K562 (cell line): ENCODE measurements around the gene CEP43. TPM values are rescaled to one million over a fixed set of nuclear protein-coding genes. Genes with fewer than 3 reads are reported as not detected.

Experiments
- BACH1 ChIP-seq: fragments of 200-800 bp; sonication (Bioruptor generic); IDR thresholded peaks from 2 replicates; pipeline ENCODE4 v1.6.1; 2016; ENCODE audit warnings: missing genetic modification characterization, missing compliant biosample characterization
- CBX1 ChIP-seq: sonication (generic); IDR thresholded peaks from 2 replicates; pipeline ENCODE4 v1.6.1; 2016; ENCODE audit warnings: antibody characterized with exemption, low read depth, mild to moderate bottlenecking
- CBX8 ChIP-seq: fragments of 200-600 bp; sonication (generic); IDR thresholded peaks from 2 replicates; pipeline ENCODE4 v1.6.1; 2012; ENCODE audit warnings: borderline replicate concordance, mixed run types, low read depth, mild to moderate bottlenecking, moderate library complexity, mixed read lengths, low read length, control low read depth, inconsistent platforms; ENCODE audit not compliant: poor library complexity, severe bottlenecking; ENCODE audit errors: extremely low read depth
- CCNT2 ChIP-seq: IDR thresholded peaks from 2 replicates; pipeline ENCODE4 v1.6.1; 2011; ENCODE audit warnings: borderline replicate concordance, low read depth, mild to moderate bottlenecking, moderate library complexity, mixed read lengths, low read length; ENCODE audit not compliant: insufficient read length; ENCODE audit errors: extremely low read depth
- DNMT1 ChIP-seq: fragments of 450-650 bp; IDR thresholded peaks from 2 replicates; pipeline ENCODE4 v1.6.1; 2016; ENCODE audit warnings: antibody characterized with exemption, mild to moderate bottlenecking
- MAFF ChIP-seq: IDR thresholded peaks from 2 replicates; pipeline ENCODE4 v1.6.1; 2012; ENCODE audit warnings: low read length, improper control_type of control experiment
- NFE2 ChIP-seq: IDR thresholded peaks from 2 replicates; pipeline ENCODE4 v1.6.1; 2014; ENCODE audit warnings: antibody characterized with exemption, low read depth
- NFE2L1 ChIP-seq: fragments of 450-650 bp; IDR thresholded peaks from 2 replicates; pipeline ENCODE4 v1.6.1; 2016; ENCODE audit warnings: missing genetic modification characterization, low read depth, mild to moderate bottlenecking, missing compliant biosample characterization, moderate library complexity, borderline replicate concordance
- SRSF1 ChIP-seq: fragments of 200-400 bp; formaldehyde crosslinking; IDR thresholded peaks from 2 replicates; pipeline ENCODE4 v1.6.1; 2017; ENCODE audit warnings: mild to moderate bottlenecking, low read depth, low read length, moderate library complexity
- SRSF9 ChIP-seq: fragments of 200-400 bp; formaldehyde crosslinking; IDR thresholded peaks from 2 replicates; pipeline ENCODE4 v1.6.1; 2017; ENCODE audit warnings: low read depth, low read length, borderline replicate concordance
- ZNF586 ChIP-seq: fragments of 450-650 bp; formaldehyde crosslinking; conservative IDR thresholded peaks from 2 replicates; pipeline ENCODE4 v1.4.0; 2020; ENCODE audit warnings: mild to moderate bottlenecking, moderate library complexity
- polyA plus RNA-seq, 8 experiments: library from polyadenylated mRNA; depleted of rRNA in 4 of 8; stranded (reverse) in 5 of 8; unstranded in 3 of 8; fragments of >200 nt; fragmentation: Nextera tagmentation in 2 of 8; fragmentation: Illumina TruSeq in 1 of 8; extraction: Ambion mirVana in 2 of 8; extraction: Trizol in 1 of 8; gene quantifications; 2 replicates each; pipeline versions ENCODE4 v1.2.1 to v1.2.3, GENCODE V29; 2011 to 2014; ENCODE audit warnings: inconsistent platforms in 1 of 8, missing spikeins in 1 of 8
- total RNA-seq, 7 experiments: library from RNA; depleted of rRNA in 6 of 7; stranded (reverse); fragments of >200 nt in 6 of 7; fragmentation: Illumina TruSeq in 2 of 7; extraction: Trizol in 2 of 7; gene quantifications; 2 replicates each; pipeline versions ENCODE4 v1.2.1 to v1.2.3, GENCODE V29; 2011 to 2021; ENCODE audit warnings: low replicate concordance in 1 of 7
- TF ChIP-seq, protein P1 (sequence below): fragments of 250-450 bp; sonication (Bioruptor Pico); IDR thresholded peaks from 2 replicates; pipeline ENCODE4 v1.4.0; 2020; ENCODE audit warnings: borderline replicate concordance
- TF ChIP-seq, protein P2 (sequence below): fragments of 200-800 bp; sonication (Bioruptor generic); IDR thresholded peaks from 2 replicates; pipeline ENCODE4 v1.6.1; 2017; ENCODE audit warnings: missing genetic modification characterization, missing compliant biosample characterization
- TF ChIP-seq, protein P3 (sequence below): fragments of 450-650 bp; IDR thresholded peaks from 2 replicates; pipeline ENCODE4 v1.6.1; 2016; ENCODE audit warnings: low read depth, mild to moderate bottlenecking, moderate library complexity
- TF ChIP-seq, protein P4 (sequence below): fragments of 250-450 bp; sonication (Bioruptor Pico); IDR thresholded peaks from 2 replicates; pipeline ENCODE4 v1.5.0; 2020; ENCODE audit warnings: mild to moderate bottlenecking
- TF ChIP-seq, protein P5 (sequence below): fragments of 250-450 bp; sonication (Bioruptor Pico); IDR thresholded peaks from 2 replicates; pipeline ENCODE4 v1.8.0; 2021; ENCODE audit warnings: borderline replicate concordance, mild to moderate bottlenecking, moderate library complexity; ENCODE audit not compliant: poor library complexity, severe bottlenecking
- TF ChIP-seq, protein P6 (sequence below): fragments of 450-650 bp; IDR thresholded peaks from 2 replicates; pipeline ENCODE4 v1.6.1; 2014; ENCODE audit warnings: low read depth, mild to moderate bottlenecking, moderate library complexity, borderline replicate concordance

The CEP43 gene
- total and polyA plus RNA-seq, 9 of the 15 experiments (the other 6 are each of a cell fraction or from before 2014, with no cell fraction given) = 15.2 to 55.7 (median 47.4) TPM

DNA sequence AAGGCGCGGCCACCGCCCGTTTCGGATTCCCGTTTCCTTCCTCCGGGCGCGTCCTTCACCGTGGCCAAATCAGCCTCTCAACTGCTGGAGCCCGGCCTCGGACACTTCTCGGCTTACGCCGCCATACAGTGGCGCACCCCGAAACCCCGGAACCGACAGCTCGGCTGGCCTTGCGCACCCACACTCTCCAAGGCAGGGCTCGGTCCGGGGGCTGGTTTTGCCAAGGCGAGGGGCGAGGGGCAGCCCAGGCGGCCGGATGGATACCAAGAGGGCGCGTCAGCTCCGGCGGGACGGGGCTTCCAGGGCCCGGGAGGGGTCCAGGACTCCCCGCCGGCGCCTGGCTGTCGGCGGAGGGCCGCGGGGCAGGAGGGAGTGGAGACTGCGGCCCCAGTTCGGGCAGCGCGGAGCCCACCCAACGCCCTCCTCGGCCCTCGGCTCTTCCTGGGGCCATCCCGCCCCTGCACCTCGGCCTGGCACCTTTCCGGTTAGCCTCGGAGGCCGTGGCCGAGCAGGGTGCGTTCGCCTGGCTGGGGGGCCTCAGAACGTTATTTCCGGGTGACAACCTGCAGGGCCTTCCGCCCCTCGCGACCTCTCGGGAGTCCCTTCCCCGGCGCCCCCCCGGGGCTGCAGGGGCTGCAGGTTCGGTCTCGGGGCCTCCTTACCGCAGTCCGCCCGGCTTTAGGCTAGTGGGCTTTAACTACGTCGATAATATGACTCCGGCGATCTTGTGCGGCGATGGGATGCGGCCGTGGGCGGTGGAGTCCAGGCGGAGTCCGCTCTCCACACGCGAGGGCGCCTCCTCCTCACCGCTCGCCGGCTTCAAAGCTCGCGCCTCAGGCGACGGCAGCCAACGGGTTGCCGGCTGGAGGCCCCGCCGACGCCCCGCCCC, 697 bp upstream of the CEP43 start (continued):
- TF ChIP-seq, protein P1, sequence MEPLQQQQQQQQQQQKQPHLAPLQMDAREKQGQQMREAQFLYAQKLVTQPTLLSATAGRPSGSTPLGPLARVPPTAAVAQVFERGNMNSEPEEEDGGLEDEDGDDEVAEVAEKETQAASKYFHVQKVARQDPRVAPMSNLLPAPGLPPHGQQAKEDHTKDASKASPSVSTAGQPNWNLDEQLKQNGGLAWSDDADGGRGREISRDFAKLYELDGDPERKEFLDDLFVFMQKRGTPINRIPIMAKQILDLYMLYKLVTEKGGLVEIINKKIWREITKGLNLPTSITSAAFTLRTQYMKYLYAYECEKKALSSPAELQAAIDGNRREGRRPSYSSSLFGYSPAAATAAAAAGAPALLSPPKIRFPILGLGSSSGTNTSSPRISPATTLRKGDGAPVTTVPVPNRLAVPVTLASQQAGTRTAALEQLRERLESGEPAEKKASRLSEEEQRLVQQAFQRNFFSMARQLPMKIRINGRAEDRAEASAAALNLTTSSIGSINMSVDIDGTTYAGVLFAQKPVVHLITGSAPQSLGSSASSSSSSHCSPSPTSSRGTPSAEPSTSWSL = no peak
- TF ChIP-seq, protein P2, sequence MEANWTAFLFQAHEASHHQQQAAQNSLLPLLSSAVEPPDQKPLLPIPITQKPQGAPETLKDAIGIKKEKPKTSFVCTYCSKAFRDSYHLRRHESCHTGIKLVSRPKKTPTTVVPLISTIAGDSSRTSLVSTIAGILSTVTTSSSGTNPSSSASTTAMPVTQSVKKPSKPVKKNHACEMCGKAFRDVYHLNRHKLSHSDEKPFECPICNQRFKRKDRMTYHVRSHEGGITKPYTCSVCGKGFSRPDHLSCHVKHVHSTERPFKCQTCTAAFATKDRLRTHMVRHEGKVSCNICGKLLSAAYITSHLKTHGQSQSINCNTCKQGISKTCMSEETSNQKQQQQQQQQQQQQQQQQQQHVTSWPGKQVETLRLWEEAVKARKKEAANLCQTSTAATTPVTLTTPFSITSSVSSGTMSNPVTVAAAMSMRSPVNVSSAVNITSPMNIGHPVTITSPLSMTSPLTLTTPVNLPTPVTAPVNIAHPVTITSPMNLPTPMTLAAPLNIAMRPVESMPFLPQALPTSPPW (CRISPR knock-in tag) = no peak
- TF ChIP-seq, protein P3, sequence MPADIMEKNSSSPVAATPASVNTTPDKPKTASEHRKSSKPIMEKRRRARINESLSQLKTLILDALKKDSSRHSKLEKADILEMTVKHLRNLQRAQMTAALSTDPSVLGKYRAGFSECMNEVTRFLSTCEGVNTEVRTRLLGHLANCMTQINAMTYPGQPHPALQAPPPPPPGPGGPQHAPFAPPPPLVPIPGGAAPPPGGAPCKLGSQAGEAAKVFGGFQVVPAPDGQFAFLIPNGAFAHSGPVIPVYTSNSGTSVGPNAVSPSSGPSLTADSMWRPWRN = no peak
- TF ChIP-seq MAFF (no peak), NFE2 (no peak), NFE2L1 (no peak), CCNT2 (peak; percentile 43), SRSF9 (no peak), SRSF1 (no peak), CBX1 (no peak; the same call in 1 of the 2 replicates), BACH1 (tag) (no peak), DNMT1 (no peak), ZNF586 (CRISPR knock-in tag) (no peak), CBX8 (no peak)
- TF ChIP-seq, protein P4, sequence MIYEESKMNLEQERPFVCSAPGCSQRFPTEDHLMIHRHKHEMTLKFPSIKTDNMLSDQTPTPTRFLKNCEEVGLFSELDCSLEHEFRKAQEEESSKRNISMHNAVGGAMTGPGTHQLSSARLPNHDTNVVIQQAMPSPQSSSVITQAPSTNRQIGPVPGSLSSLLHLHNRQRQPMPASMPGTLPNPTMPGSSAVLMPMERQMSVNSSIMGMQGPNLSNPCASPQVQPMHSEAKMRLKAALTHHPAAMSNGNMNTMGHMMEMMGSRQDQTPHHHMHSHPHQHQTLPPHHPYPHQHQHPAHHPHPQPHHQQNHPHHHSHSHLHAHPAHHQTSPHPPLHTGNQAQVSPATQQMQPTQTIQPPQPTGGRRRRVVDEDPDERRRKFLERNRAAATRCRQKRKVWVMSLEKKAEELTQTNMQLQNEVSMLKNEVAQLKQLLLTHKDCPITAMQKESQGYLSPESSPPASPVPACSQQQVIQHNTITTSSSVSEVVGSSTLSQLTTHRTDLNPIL (CRISPR knock-in tag) = no peak
- TF ChIP-seq, protein P5, sequence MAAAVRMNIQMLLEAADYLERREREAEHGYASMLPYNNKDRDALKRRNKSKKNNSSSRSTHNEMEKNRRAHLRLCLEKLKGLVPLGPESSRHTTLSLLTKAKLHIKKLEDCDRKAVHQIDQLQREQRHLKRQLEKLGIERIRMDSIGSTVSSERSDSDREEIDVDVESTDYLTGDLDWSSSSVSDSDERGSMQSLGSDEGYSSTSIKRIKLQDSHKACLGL (CRISPR knock-in tag) = peak; percentile 31
- TF ChIP-seq, protein P6, sequence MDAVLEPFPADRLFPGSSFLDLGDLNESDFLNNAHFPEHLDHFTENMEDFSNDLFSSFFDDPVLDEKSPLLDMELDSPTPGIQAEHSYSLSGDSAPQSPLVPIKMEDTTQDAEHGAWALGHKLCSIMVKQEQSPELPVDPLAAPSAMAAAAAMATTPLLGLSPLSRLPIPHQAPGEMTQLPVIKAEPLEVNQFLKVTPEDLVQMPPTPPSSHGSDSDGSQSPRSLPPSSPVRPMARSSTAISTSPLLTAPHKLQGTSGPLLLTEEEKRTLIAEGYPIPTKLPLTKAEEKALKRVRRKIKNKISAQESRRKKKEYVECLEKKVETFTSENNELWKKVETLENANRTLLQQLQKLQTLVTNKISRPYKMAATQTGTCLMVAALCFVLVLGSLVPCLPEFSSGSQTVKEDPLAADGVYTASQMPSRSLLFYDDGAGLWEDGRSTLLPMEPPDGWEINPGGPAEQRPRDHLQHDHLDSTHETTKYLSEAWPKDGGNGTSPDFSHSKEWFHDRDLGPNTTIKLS = peak; percentile 13; the same call in 1 of the 2 replicates
